D721Med (cell line): Measurements from ENCODE around the gene THSD4.

ENCODE experiments used
- DNase-seq: peaks from one replicate; pipeline ENCODE4 v3.0.0; 2011; ENCODE audit warnings: low spot score; ENCODE audit not compliant: insufficient read length
- FAIRE-seq: peaks from 2 replicates; lab custom pipeline; 2011; peaks lifted over from hg19 to GRCh38; lab: Jason Lieb, UNC
- TF ChIP-seq, protein P1 (sequence below): IDR thresholded peaks from 2 replicates; pipeline ENCODE4 v1.5.1; 2012; ENCODE audit warnings: mild to moderate bottlenecking, control low read depth; ENCODE audit not compliant: insufficient read depth; ENCODE audit errors: missing control alignments

THSD4 gene

DNA sequence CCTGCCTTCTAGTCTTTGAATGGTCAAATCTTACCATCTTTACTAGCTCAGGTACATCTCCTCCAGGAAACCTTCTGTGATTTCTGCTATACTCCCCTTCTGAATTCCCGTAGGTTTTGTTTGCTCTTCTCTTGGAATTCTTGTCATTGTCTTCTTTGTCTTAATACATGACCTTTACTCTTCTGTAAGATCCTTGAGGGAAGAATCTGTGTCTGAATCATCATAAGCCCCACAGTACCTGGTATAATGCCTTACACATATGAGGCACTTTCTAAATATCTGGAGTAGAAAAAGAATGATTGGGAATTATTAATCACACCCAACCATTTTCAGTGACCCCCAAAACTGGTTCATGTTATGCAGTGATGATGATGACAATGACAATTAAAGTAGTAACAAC is 485.0 kb downstream of the THSD4 start:
- TF ChIP-seq, protein P1, sequence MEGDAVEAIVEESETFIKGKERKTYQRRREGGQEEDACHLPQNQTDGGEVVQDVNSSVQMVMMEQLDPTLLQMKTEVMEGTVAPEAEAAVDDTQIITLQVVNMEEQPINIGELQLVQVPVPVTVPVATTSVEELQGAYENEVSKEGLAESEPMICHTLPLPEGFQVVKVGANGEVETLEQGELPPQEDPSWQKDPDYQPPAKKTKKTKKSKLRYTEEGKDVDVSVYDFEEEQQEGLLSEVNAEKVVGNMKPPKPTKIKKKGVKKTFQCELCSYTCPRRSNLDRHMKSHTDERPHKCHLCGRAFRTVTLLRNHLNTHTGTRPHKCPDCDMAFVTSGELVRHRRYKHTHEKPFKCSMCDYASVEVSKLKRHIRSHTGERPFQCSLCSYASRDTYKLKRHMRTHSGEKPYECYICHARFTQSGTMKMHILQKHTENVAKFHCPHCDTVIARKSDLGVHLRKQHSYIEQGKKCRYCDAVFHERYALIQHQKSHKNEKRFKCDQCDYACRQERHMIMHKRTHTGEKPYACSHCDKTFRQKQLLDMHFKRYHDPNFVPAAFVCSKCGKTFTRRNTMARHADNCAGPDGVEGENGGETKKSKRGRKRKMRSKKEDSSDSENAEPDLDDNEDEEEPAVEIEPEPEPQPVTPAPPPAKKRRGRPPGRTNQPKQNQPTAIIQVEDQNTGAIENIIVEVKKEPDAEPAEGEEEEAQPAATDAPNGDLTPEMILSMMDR, result no peak
- no peak for DNase-seq
- no peak for FAIRE-seq

GRCh38 chr15:71601038-71601834 is 486.0 kb downstream of the THSD4 start:
- TF ChIP-seq, protein P1, result no peak
- FAIRE-seq (no peak), DNase-seq (no peak)

DNA sequence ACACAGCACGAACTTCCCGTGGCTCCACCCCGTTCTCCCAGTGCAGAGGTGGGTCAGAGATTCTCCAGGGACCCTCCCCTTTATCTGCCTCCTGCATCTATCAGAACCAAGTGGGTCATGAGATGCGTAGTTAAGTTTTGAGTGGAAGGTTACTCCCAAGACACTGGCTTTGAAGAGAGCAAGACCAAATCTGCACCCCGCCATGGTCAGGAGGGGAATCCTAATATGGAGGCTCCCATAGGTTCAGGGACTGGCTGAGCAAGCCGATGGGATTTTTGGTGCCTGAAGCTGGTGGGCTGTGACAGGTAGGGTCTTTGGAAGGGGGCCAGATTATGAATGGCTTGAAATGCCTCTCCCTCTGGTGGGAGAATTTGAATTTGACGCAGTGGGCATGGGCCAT is 488.1 kb downstream of the THSD4 start:
- TF ChIP-seq, protein P1, result no peak
- DNase-seq, result no peak
- no peak for FAIRE-seq

GRCh38 chr15:71607383-71607782 is 492.1 kb downstream of the THSD4 start:
- FAIRE-seq (no peak), DNase-seq (no peak)
- TF ChIP-seq, protein P1, result no peak

- TF ChIP-seq, protein P1, result no peak
- FAIRE-seq (no peak), DNase-seq (no peak)
Observed at GRCh38 chr15:71610728-71611552, 495.7 kb downstream of the THSD4 start.

- TF ChIP-seq, protein P1, result no peak
- DNase-seq (no peak), FAIRE-seq (no peak)
Observed at GRCh38 chr15:71611553-71612396, 496.5 kb downstream of the THSD4 start.
